ENCODE results near the gene PDIA3. TPM values are rescaled to one million over a fixed set of nuclear protein-coding genes. Genes with fewer than 3 reads are reported as not detected.
"Not testable (repeated sequence)": the region's sequence is repeated elsewhere in the genome, so short reads cannot be mapped to it uniquely, and the experiment has no call there.

The PDIA3 gene
- 100 to 1,000 TPM; 304 to 330 TPM for total RNA-seq

DNA sequence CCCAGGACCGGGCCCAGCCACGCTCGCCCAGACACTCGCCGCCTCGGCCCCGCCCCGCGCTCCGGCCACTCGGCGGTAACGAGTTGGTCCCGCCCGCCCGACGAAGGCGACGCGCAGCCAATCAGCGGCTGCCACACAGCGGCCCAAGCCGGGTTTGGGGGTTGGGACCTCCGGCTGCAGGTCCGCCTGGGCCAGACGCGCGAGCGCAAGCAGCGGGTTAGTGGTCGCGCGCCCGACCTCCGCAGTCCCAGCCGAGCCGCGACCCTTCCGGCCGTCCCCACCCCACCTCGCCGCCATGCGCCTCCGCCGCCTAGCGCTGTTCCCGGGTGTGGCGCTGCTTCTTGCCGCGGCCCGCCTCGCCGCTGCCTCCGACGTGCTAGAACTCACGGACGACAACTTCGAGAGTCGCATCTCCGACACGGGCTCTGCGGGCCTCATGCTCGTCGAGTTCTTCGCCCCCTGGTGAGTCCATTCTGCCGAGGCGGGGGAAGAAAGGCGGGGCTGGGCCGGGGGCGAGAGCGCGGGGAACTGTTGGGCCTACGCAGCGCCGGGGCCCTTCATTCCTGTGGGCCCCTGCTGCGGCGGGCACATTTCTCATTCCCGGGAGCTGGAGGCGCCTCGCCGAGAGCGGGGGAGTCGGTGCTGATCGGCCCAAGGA, at the start of gene PDIA3:
TSS of gene PDIA3 (plus strand) at position 194 of the 658 bp plus-strand sequence. CDS start at position 296, 102 bp downstream.
- H3K9me3 Mint-ChIP-seq, H3K27me3 Mint-ChIP-seq: not testable (repeated sequence)
- peak; percentile 88 for DNase-seq
- H3K36me3 Mint-ChIP-seq (ENCODE audit: low read depth), result peaks cover 18% of the 10 kb centered on the region
- POLR2A ChIA-PET, result interaction anchor here (1.0 kb wide), 1 partner anchor 236 kb away, joined by 4 read pairs; no protein-coding TSS in a partner anchor
- peak within 1 kb of the TSS; percentile 99 for H3K27ac Mint-ChIP-seq
- peaks cover 34% of the 10 kb centered on the region for H3K4me1 Mint-ChIP-seq
- H3K4me3 Mint-ChIP-seq, result peak within 1 kb of the TSS; percentile 98
- CTCF ChIA-PET, result interaction anchor here (1.0 to 1.3 kb wide), 4 partner anchors 8 to 31 kb away, joined by 3 read pairs; partner anchors contain the start of gene ELL3

DNA sequence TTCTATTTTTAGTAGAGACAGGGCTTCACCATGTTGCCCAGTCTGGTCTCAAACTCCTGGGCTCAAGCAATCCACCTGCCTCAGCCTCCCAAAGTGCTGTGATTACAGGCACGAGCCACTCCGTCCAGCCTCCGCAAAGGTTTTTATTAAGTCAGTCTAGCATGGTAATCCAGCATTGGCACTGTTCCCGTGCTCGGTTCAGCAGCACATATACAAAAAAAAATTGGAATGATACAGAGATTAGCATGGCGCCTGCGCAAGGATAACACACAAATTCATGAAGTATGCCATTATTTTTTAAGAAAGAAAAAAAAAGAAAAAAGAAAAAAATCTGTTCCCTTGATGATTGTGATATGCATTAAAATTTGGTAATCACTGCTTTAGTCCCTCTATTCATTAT, 44.1 kb upstream of the PDIA3 start:
- POLR2A ChIA-PET, result no interaction called here
- Mint-ChIP-seq H3K27ac (no peak overlapping the region), H3K4me1 (no peaks in the 10 kb centered on the region), H3K4me3 (no peak overlapping the region), H3K9me3 (no peaks in the 10 kb centered on the region), H3K27me3 (peaks cover 10% of the 10 kb centered on the region), H3K36me3 (ENCODE audit: low read depth) (no peaks in the 10 kb centered on the region)
- CTCF ChIA-PET, result no interaction called here
- DNase-seq, result no peak

DNA sequence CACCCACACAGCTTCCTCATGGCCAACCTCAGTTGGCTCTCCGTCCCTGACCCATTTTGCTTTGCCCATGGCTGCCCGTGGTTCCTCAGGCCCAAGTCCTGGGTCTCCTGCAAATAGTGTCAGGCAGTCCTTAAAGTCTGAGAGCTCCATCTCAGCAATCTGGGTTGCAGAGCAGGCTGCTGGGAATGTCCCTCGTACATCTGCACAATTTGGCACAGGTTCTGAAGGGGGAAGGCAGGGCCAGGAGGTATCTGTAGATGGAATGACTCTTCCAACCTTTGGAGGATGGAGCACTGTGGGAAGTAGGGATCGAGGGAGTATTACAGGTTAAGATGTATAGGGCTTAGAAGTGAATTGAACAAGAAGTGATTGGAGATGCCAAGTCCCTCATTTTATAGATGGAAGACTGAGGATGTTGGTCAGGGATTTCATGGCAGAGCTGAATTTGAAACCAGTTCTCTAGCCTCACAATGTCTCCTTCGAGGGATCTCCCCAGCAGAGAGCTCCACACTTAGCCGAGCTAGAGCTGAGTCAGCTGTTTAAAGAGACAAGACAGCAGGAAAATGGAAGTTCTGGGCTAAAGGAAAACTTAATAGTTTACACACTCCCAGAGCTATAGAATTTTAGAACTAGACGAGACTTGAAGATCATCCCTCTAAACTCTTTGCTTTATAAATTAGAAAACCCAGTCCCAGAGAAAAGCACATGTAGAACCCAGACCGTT, 43.4 kb upstream of the PDIA3 start:
- Mint-ChIP-seq H3K36me3 (ENCODE audit: low read depth) (no peaks in the 10 kb centered on the region), H3K9me3 (no peaks in the 10 kb centered on the region), H3K27me3 (peaks cover 6% of the 10 kb centered on the region), H3K27ac (no peak overlapping the region), H3K4me3 (no peak overlapping the region), H3K4me1 (no peaks in the 10 kb centered on the region)
- no peak for DNase-seq
- CTCF ChIA-PET, result no interaction called here
- POLR2A ChIA-PET, result no interaction called here

DNA sequence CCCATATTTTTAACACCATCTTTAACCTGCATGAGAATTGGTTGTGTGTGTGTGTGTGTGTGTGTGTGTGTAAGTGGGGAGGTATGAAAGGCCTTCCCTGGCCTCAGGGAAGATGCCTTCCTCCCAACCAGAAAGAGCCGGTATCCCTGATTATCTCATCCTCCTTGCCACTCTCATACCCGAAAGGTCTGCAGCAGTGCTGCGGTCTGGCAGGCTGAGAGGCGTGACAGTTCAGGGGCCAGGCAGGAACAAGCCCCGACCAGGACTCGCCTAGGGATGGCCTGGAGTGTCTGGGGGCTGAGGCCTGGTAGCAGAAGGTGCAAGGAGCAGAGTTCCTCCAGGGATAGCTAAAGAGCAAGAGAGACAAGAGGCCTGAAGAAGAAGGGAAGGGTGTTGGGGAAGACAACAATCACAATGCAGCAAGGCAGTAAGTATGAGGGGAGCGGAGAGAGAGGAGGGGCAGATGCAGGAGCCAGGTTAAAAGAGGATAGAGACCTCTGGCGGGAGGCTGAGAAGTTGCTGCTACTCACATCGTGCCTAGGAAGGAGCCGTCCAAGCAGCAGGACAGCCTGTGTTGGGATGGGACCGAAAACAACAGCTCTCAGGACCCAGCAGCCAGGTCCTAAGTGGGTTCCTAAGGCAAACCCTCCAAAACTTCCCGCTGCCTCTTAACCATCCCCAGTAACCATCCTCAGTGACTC, 35.7 kb upstream of the PDIA3 start:
- DNase-seq; H3K9me3 Mint-ChIP-seq; H3K36me3 Mint-ChIP-seq (ENCODE audit: low read depth); POLR2A ChIA-PET; H3K4me3 Mint-ChIP-seq; H3K27ac Mint-ChIP-seq; H3K27me3 Mint-ChIP-seq; H3K4me1 Mint-ChIP-seq; CTCF ChIA-PET: not testable (repeated sequence)

DNA sequence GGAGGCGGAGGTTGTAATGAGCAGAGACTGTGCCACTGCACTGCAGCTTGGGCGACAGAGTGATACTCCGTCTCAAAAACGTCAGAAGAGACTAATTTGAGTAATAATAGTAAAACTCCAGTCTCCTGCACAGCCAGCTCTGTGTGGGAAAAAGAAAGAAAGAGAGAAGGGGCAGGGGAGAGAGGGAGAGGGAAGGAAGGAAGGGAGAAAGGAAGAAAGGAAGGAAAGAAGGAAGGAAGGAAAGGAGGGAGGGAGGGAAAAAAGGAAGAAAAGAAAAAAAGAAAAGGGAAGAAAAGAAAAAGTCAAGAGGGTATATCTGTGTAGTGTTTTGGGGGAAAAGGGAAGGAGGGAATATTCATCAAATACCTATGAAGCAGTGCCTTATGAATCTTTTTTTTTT, 23.1 kb upstream of the PDIA3 start:
- POLR2A ChIA-PET, result no interaction called here
- DNase-seq, result no peak
- H3K4me1 Mint-ChIP-seq, result no peaks in the 10 kb centered on the region
- H3K4me3 Mint-ChIP-seq, result no peak overlapping the region
- H3K27me3 Mint-ChIP-seq, result peaks cover 4% of the 10 kb centered on the region
- H3K27ac Mint-ChIP-seq, result no peak overlapping the region
- H3K36me3 Mint-ChIP-seq (ENCODE audit: low read depth), result no peaks in the 10 kb centered on the region
- H3K9me3 Mint-ChIP-seq, result no peaks in the 10 kb centered on the region
- CTCF ChIA-PET, result interaction anchor here (0.7 kb wide), 1 partner anchor 9 kb away, joined by 3 read pairs; no protein-coding TSS in a partner anchor

DNA sequence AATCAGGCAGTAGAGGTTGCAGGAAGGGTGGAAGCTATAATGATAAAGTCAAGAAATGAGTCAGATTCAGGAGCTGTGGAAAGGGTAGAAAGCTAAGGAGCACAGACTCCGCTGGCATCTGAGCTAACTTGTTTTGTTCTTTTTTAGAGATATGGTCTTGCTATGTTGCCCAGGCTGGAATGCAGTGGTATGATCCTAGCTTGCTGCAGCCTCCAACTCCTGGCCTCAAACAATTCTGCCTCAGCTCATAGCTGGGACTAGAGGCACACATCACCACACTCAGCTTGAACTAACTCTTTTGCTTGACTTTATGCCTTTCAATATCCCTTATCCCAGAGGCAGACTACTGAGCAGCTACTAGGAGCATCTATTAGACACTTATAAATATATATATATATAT, 19.9 kb upstream of the PDIA3 start:
- DNase-seq; H3K9me3 Mint-ChIP-seq; H3K36me3 Mint-ChIP-seq (ENCODE audit: low read depth); H3K27me3 Mint-ChIP-seq; H3K4me1 Mint-ChIP-seq; H3K4me3 Mint-ChIP-seq; POLR2A ChIA-PET; H3K27ac Mint-ChIP-seq: not testable (repeated sequence)
- CTCF ChIA-PET, result interaction anchor here (0.6 kb wide), 1 partner anchor 1385 kb away, joined by 5 read pairs; no protein-coding TSS in a partner anchor

DNA sequence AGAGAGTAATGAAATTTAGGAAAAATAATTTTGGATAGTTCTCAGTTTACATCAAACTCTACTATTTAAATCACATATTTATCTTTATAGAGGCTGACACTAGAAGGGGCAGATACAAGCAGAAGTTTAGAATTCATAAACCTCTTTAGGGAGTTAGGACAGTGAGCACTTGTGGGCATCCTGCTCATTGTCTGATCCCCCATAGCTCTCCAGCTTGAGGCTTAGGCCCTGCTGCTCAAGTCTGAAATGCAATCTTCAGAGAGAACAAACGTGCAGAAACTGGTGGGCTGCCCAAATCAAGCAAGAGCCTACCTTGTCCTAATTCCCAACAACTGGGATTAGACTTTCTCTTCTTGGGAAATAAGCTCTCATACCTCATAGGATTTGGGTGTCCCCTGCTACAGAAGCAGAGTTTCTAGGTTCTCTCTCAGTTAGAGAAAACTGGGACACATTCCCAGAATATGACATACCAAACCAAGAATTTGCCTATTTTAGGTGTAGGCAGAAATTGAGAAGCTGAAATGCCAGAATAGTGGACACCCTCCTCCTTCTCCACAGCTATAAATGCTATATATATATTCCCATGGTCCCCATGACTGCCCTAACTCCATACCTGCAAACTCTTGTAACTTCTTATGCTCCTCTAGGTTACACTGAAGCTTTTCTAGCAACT, 18.0 kb upstream of the PDIA3 start:
- CTCF ChIA-PET; POLR2A ChIA-PET; H3K27ac Mint-ChIP-seq; H3K27me3 Mint-ChIP-seq; DNase-seq; H3K36me3 Mint-ChIP-seq (ENCODE audit: low read depth); H3K9me3 Mint-ChIP-seq; H3K4me3 Mint-ChIP-seq; H3K4me1 Mint-ChIP-seq: not testable (repeated sequence)

DNA sequence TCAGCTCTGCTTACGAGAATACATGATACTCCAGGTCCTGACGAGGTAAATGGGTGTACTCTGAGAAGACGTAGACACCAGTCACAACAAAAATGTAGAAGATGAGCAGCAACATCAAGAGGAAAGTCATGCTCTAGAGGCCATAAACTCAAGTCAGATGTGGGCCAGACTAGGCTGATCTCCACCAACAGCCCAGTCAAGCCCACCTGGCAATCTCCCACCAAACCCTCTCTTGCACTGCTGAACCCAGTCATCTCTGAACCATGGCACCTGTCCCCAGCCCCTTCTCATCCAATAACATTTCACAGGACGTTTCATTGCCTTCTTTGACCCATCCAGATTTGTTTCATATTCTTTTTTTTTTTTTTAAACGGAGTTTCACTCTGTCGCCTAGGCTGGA, 10.8 kb upstream of the PDIA3 start:
- Mint-ChIP-seq H3K4me1 (peaks cover 9% of the 10 kb centered on the region), H3K36me3 (ENCODE audit: low read depth) (no peaks in the 10 kb centered on the region), H3K9me3 (no peaks in the 10 kb centered on the region), H3K27me3 (peaks cover 2% of the 10 kb centered on the region), H3K4me3 (no peak overlapping the region), H3K27ac (peak overlapping the region; percentile 38)
- CTCF ChIA-PET, result no interaction called here
- DNase-seq, result no peak
- POLR2A ChIA-PET, result no interaction called here

DNA sequence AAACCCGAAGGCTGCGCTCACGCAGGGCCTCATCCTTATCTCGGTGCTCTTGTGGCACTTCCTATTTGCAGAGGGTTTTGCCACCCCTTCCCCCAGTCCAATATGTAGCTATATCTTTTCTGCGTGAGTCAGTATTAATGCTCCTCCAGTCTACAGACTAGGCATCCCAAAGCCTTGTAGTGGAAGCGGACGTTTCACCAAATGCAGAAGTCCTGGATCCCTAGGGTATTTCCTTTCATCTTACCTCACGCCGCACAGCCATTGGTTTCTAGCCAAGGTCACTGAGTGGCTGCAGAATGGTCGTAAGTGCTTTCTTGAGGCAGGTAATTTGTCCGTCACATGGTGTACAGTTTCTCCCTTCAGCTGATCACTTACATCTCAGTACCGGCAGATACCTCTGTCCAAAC, 668 bp downstream of the PDIA3 start:
- H3K4me1 Mint-ChIP-seq, result peaks cover 40% of the 10 kb centered on the region
- peak overlapping the region; percentile 98 for H3K4me3 Mint-ChIP-seq
- H3K9me3 Mint-ChIP-seq, POLR2A ChIA-PET, H3K27me3 Mint-ChIP-seq: not testable (repeated sequence)
- CTCF ChIA-PET, result interaction anchor here (1.2 to 1.3 kb wide), 2 partner anchors 10 to 30 kb away, joined by 3 read pairs; partner anchors contain the start of gene ELL3
- peaks cover 22% of the 10 kb centered on the region for H3K36me3 Mint-ChIP-seq (ENCODE audit: low read depth)
- peak overlapping the region; percentile 99 for H3K27ac Mint-ChIP-seq
- DNase-seq, result peak; percentile 12

DNA sequence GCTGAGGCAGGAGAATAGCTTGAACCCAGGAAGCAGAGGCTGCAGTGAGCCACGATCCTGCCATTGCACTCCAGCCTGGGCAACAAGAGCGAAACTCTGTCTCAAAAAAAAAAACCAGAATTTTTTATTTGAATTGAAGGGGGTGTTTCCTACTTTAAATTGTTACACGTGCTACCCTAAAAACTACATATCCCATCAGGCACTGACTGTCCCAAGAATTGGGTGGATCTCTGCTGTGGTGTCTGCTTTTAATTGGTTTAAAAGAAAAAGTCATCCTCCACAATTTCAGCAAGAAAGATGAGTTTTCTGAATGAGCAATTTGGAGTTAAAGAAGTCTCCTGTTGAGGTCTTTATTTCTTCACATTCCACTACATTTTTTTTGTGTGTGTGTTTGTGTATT, 2.1 kb downstream of the PDIA3 start:
- peak overlapping the region; percentile 83 for H3K27ac Mint-ChIP-seq
- H3K4me3 Mint-ChIP-seq, result peak overlapping the region; percentile 98
- POLR2A ChIA-PET, result no interaction called here
- peak; percentile 42 for DNase-seq
- H3K27me3 Mint-ChIP-seq, result no peaks in the 10 kb centered on the region
- peaks cover 49% of the 10 kb centered on the region for H3K4me1 Mint-ChIP-seq
- CTCF ChIA-PET, result interaction anchor here (0.6 kb wide), 1 partner anchor 1539 kb away, joined by 4 read pairs; no protein-coding TSS in a partner anchor
- no peaks in the 10 kb centered on the region for H3K9me3 Mint-ChIP-seq
- H3K36me3 Mint-ChIP-seq (ENCODE audit: low read depth), result peaks cover 35% of the 10 kb centered on the region

DNA sequence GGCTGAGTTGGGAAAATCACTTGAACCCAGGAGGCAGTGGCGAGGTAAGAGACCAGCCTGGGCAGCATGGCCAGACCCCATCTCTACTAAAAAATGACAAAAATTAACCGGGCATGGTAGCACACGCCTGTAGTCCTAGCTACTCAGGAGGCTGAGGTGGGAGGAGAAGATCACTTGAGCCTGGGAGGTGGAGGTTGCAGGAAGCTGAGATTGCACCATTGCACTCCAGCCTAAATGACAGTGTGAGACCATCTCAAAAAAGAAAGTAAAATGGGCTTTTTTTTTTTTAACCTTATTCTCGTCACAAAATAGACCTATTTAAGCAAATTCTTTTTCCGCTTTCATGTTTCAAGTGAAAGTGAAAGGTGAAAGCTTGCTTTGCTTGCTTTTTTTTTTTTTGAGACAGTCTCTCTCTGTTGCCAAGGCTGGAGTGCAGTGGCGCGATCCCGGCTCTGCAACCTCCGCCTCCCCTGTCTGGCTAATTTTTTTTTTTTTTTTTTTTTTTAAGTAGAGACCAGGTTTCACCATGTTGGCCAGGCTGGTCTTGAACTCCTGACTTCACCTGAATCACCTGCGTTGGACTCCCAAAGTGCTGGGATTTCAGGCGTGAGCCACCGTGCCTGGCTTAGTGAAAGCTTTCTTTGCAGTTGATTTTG, 3.6 kb downstream of the PDIA3 start:
- DNase-seq, result peak; percentile 66
- H3K9me3 Mint-ChIP-seq, result no peaks in the 10 kb centered on the region
- ChIA-PET CTCF (interaction anchor here (0.5 to 0.7 kb wide), 3 partner anchors 18 to 1051 kb away, joined by 3 to 8 read pairs (median 5); no protein-coding TSS in a partner anchor), POLR2A (interaction anchor here (1.1 kb wide), 1 partner anchor 24 kb away, joined by 7 read pairs; no protein-coding TSS in a partner anchor)
- H3K36me3 Mint-ChIP-seq (ENCODE audit: low read depth), result peaks cover 45% of the 10 kb centered on the region
- H3K4me3 Mint-ChIP-seq, result peak overlapping the region; percentile 69
- H3K4me1 Mint-ChIP-seq, result peaks cover 43% of the 10 kb centered on the region
- peak overlapping the region; percentile 90 for H3K27ac Mint-ChIP-seq
- no peaks in the 10 kb centered on the region for H3K27me3 Mint-ChIP-seq

DNA sequence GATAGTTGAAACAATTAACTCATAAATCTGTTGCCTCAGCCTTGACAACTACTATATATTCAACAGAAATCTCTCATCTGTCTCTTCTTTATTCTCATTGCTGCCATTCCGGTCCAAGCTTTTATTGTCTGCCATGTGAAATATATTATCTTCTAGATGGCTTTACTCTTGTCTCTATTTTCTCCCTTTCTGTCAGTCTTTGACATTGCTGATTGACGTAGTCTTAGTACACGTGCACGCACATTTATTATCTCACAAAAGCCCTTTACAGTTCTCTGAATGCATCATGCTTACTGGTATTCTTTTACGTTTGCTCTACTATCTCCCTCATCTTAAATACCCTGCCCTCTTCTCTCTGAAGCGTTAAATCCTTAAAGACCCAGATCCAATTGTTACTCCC, 5.6 kb downstream of the PDIA3 start:
- Mint-ChIP-seq H3K9me3 (no peaks in the 10 kb centered on the region), H3K4me3 (no peak overlapping the region), H3K36me3 (ENCODE audit: low read depth) (peaks cover 56% of the 10 kb centered on the region), H3K27ac (no peak overlapping the region), H3K4me1 (peaks cover 39% of the 10 kb centered on the region), H3K27me3 (no peaks in the 10 kb centered on the region)
- CTCF ChIA-PET, result no interaction called here
- POLR2A ChIA-PET, result no interaction called here
- DNase-seq, result no peak
